RWPE1 (cell line): Measurements from ENCODE around the gene ZNF831.
A peak's percentile ranks its signal among the peaks of the same experiment; 100 is the strongest.

Source experiments
- CTCF ChIA-PET: fragments of 350-600 bp; sonication (Branson Sonifier 250); formaldehyde crosslinking; extraction: SDS; loops from one replicate; lab custom pipeline; 2021; lab: Yijun Ruan, JAX
- POLR2A ChIA-PET: fragments of 400-600 bp; formaldehyde crosslinking; extraction: SDS; loops from one replicate; lab custom pipeline; 2020; ENCODE audit warnings: antibody characterized with exemption; ENCODE audit not compliant: low non-redundant PET; lab: Yijun Ruan, JAX
- DNase-seq: peaks from one replicate; pipeline ENCODE4 v3.0.0; 2012; ENCODE audit warnings: low spot score
- H3K27ac ChIP-seq: fragments of 450-650 bp; 2 replicates; pipeline ENCODE4 v1.5.1; 2017
- TF ChIP-seq, protein P1 (sequence below): fragments of 450-650 bp; conservative IDR thresholded peaks from 2 replicates; pipeline ENCODE4 v1.5.1; 2017; ENCODE audit warnings: low read depth, mild to moderate bottlenecking

Gene ZNF831

DNA sequence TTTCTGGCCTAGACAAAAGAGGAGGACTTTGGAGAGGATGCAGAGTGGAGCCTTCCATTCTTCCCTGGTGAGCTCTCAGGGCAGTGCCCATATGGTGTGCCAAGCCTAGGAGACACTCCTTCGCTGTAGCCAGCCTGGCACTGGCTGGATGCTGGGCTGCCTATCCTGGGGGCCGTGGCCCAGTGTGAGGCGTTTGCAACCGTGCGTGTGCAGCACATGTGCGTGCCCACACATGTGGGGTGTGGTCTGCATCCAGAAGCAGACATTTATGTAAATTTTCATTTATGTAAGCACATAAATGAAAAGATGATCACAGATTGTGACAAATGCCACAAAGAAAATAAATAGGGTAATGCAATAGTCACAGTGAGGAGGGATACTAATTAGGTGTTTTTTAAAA lies 35.8 kb upstream of the ZNF831 start:
- CTCF ChIA-PET = interaction anchor here (0.7 kb wide), 1 partner anchor 44 kb away, joined by 4 read pairs; no protein-coding TSS in a partner anchor
- H3K27ac ChIP-seq = no peak overlapping the region

DNA sequence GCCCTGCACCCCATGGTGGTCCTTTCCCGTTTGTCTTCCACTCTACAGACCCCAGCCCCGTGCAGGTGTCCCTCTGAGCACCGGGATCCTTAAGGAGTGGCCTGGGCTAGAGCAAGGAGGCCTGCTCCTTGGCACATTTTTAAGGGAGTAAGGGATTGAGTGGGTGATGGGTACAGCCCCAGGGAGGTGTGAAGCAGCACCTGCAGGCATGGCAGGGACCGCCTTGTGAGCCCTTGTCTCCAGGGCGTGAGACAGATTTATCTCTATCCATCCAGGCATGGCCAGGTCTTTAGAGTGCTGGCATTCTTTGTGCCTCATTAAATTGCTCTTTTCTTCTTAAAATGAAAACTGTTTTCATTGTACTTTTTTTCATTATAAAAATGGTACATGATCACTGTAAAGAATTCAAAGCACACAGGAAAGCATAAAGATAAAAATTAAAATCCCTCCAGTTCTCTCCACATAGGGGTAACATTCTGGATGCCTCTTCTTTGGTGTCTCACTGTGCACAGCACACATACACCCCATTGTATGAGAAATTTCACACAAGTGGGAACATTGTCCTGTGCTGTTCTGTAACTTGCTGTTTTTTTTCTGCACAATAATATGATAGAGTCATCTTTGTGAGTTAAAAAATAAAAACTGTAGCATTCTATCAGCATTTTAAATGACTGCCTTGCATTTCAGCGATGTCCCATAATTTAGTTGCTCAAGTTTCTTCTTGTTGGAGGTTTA lies 31.9 kb upstream of the ZNF831 start:
- TF ChIP-seq, protein P1, sequence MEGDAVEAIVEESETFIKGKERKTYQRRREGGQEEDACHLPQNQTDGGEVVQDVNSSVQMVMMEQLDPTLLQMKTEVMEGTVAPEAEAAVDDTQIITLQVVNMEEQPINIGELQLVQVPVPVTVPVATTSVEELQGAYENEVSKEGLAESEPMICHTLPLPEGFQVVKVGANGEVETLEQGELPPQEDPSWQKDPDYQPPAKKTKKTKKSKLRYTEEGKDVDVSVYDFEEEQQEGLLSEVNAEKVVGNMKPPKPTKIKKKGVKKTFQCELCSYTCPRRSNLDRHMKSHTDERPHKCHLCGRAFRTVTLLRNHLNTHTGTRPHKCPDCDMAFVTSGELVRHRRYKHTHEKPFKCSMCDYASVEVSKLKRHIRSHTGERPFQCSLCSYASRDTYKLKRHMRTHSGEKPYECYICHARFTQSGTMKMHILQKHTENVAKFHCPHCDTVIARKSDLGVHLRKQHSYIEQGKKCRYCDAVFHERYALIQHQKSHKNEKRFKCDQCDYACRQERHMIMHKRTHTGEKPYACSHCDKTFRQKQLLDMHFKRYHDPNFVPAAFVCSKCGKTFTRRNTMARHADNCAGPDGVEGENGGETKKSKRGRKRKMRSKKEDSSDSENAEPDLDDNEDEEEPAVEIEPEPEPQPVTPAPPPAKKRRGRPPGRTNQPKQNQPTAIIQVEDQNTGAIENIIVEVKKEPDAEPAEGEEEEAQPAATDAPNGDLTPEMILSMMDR = no peak
- no peak for DNase-seq
- H3K27ac ChIP-seq = no peak overlapping the region
- CTCF ChIA-PET = interaction anchor here (0.7 kb wide), 1 partner anchor 324 kb away, joined by 3 read pairs; no protein-coding TSS in a partner anchor
- POLR2A ChIA-PET = no interaction called here

More for the DNA sequence above, 35.8 kb upstream of the ZNF831 start:
- DNase-seq = no peak
- POLR2A ChIA-PET = no interaction called here
- TF ChIP-seq, protein P1 = no peak

DNA sequence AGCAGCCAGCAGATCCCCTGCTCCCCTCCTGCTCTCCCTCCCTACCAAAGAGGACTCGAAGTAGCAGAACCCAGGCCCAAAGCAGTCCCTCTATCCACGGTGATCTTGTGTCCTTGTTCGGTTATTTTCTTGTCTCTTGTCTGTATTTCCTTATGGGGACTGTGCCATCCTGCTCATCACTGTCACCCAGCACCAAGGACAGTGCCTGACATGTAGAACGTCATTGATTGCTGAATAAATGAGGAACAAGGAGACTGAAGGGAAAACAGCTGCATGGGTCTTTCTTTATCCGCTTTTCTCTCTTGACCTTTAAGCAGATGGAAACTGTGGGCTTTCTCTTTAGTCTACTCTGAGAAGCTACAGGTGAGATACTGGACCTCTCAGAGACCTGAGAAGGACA lies 29.4 kb upstream of the ZNF831 start:
- POLR2A ChIA-PET = no interaction called here
- CTCF ChIA-PET = no interaction called here
- no peak for DNase-seq
- no peak overlapping the region for H3K27ac ChIP-seq
- TF ChIP-seq, protein P1 = no peak

DNA sequence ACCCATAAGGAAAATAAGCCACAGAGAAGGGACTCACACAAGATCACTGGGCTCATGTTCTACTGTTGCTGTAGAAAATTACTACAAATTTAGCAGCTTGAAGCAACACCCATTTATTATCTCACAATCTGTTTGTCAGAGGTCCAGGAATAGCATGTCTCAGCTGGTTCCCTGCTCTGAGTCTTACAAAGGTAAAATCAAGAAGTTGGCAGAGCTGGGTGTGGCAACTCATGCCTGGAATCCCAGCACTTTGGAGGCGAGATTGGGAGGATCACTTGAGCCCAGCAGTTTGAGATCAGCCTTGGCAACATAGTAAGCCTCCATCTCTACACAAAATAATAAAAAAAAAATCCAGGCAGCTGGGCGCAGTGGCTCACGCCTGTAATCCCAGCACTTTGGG lies 28.5 kb upstream of the ZNF831 start:
- POLR2A ChIA-PET = no interaction called here
- H3K27ac ChIP-seq = peak overlapping the region; percentile 57
- TF ChIP-seq, protein P1 = no peak
- DNase-seq = peak; percentile 38
- CTCF ChIA-PET = interaction anchor here (0.7 to 0.9 kb wide), 2 partner anchors 48 to 269 kb away, joined by 3 read pairs; no protein-coding TSS in a partner anchor

DNA sequence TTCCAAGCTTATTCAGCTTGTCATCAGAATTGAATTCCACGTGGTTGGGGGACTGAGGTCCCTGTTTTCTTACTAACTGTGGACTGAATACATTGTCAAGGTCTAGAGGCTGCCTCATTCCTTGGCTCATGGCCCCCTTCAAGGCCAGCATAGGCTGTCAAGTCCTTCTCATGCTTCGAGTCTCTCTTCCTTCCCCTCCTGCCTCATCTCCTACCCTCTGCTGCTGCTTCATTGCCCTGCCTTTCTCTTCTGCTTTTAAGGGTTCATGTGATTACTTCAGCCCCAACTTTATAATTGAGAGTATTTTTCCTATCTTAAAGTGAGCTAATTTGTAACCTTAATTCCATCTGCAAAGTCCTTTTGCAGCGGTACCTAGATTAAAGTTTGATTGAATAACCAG lies 27.6 kb upstream of the ZNF831 start:
- ChIA-PET CTCF (interaction anchor here (0.6 to 1.2 kb wide), 3 partner anchors 13 to 535 kb away, joined by 3 to 4 read pairs (median 4); no protein-coding TSS in a partner anchor), POLR2A (no interaction called here)
- no peak overlapping the region for H3K27ac ChIP-seq
- no peak for DNase-seq
- TF ChIP-seq, protein P1 = no peak

DNA sequence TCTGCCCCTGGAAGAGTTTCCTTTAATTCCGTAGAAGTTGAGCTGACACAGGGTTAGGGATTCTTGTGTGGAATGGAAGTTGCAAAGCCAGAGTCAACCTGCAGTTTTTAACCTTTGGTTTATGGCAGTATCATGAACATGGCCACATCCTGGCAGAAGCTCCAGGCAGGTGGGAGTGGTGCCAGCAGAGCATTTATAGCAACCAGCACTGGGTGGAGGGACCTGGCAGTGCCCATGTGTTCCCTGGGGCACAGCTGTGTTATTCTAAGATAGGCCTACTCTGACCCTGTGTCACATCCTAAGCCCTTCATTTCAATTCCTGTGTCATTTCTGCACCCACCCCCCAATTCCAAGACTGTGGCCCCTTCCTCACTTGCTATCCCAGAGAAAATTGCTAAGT lies 26.1 kb upstream of the ZNF831 start:
- ChIA-PET POLR2A (no interaction called here), CTCF (interaction anchor here (0.6 kb wide), 1 partner anchor 626 kb away, joined by 3 read pairs; no protein-coding TSS in a partner anchor)
- DNase-seq = no peak
- H3K27ac ChIP-seq = no peak overlapping the region
- TF ChIP-seq, protein P1 = no peak
